ENCODE results near the gene MICALL2. TPM values are rescaled to one million over a fixed set of nuclear protein-coding genes. Genes with fewer than 3 reads are reported as not detected.

MICALL2 gene
- polyA plus RNA-seq, 1 of the 3 experiments (the other 2 are of a cell fraction), result 38.8 TPM

DNA sequence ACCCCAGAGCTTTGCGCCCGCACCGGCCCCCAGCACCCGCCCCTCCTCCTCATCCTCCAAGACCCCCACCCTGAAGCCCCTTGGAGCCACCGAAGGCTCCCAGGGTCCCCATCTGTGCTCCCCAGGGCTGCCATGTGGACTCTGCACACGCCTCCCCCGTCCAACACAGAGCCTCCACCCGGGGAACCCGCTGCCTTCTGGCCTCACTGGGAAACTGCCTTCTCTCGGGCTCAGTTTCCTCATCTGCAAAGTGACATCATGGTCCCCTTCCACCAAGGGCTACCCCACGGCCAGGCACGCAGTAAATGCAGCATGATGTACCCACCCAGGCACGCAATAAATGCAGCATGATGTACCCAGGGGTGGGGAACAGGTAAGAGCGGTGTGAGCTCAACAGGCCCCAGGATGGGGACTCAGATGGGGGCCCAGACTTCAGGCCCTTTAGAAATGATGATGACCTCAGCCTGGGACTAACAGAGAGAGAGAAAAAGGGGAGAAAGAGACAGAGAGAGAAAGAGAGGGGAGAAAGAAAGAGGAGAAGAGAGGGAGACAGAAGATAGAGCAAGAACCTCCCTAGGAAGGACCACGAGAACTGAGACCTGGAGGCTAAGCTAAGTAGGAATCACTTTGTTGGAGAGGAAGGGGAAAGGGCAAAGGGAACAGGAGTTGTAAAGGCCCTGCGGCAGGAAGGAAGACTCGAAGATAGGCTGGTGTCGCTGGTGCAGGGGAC, 2.5 kb upstream of the MICALL2 start:
- Histone ChIP-seq H3K4me3 (ENCODE audit: low read depth in 2 of 2, low read length in 1 of 2) (no peak overlapping the region), H4K20me1 (ENCODE audit: insufficient read depth) (peaks cover 18% of the 10 kb centered on the region), H3K9ac (no peak overlapping the region), H3K9me2 (no peaks in the 10 kb centered on the region), H3F3A (replicated peaks; ENCODE audit: insufficient read depth) (peaks cover 23% of the 10 kb centered on the region), H3K36me3 (replicated peaks in 1 of 2; ENCODE audit: control insufficient read depth in 1 of 2, insufficient read depth in 2 of 2, low read length in 1 of 2) (no peaks in the 10 kb centered on the region), H3K9me3 (no peaks in the 10 kb centered on the region), H3K79me2 (ENCODE audit: insufficient read depth) (peaks cover 23% of the 10 kb centered on the region), H2AFZ (ENCODE audit: low read depth) (no peak overlapping the region), H3K27me3 (ENCODE audit: insufficient read depth) (no peaks in the 10 kb centered on the region), H3K4me1 (ENCODE audit: control insufficient read depth in 1 of 2, insufficient read depth in 2 of 2, low read depth in 1 of 2, low read length in 1 of 2) (peaks cover 17 to 44% of the 10 kb centered on the region in 2 experiments; a peak in 3 of 4 replicates), H3K27ac (ENCODE audit: low read depth in 2 of 2, low read length in 1 of 2) (no peak overlapping the region), H3K4me2 (no peak overlapping the region)
- WGBS (ENCODE audit: low lambda C conversion rate), result 87% methylated on average over 18 of the region's 18 CpGs
- ChIA-PET CTCF (interaction anchor here (2.1 to 9.2 kb wide), 3 partner anchors 12 to 38 kb away, joined by 5 to 108 read pairs (median 9); no protein-coding TSS in a partner anchor), POLR2A (no interaction called here)
- no peak for TF ChIP-seq TEAD4 (IDR thresholded peaks at IDR 0.05; ENCODE audit: borderline replicate concordance, insufficient read depth)
- no peak for TF ChIP-seq EP300 (IDR thresholded peaks at IDR 0.05; ENCODE audit: borderline replicate concordance in 1 of 2, low read depth in 1 of 2, low read length in 1 of 2)
- TF ChIP-seq JUND (IDR thresholded peaks at IDR 0.05), result no peak
- TF ChIP-seq RAD21 (IDR thresholded peaks at IDR 0.05; ENCODE audit: low read length), result no peak
- no peak for TF ChIP-seq TCF12 (IDR thresholded peaks at IDR 0.05)
- TF ChIP-seq EZH2phosphoT487 (IDR thresholded peaks at IDR 0.05; ENCODE audit: borderline replicate concordance, low read depth), result no peak
- TF ChIP-seq, protein P1, sequence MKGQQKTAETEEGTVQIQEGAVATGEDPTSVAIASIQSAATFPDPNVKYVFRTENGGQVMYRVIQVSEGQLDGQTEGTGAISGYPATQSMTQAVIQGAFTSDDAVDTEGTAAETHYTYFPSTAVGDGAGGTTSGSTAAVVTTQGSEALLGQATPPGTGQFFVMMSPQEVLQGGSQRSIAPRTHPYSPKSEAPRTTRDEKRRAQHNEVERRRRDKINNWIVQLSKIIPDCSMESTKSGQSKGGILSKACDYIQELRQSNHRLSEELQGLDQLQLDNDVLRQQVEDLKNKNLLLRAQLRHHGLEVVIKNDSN (IDR thresholded peaks at IDR 0.05; ENCODE audit: borderline replicate concordance, low read depth), result no peak
- no peak for TF ChIP-seq FOSL2 (IDR thresholded peaks at IDR 0.05; ENCODE audit: borderline replicate concordance, low read depth)
- no peak for TF ChIP-seq NRF1 (IDR thresholded peaks at IDR 0.05; ENCODE audit: low read depth, low read length)
- no peak for TF ChIP-seq YY1 (IDR thresholded peaks at IDR 0.05; ENCODE audit: low read depth)
- TF ChIP-seq, protein P2, sequence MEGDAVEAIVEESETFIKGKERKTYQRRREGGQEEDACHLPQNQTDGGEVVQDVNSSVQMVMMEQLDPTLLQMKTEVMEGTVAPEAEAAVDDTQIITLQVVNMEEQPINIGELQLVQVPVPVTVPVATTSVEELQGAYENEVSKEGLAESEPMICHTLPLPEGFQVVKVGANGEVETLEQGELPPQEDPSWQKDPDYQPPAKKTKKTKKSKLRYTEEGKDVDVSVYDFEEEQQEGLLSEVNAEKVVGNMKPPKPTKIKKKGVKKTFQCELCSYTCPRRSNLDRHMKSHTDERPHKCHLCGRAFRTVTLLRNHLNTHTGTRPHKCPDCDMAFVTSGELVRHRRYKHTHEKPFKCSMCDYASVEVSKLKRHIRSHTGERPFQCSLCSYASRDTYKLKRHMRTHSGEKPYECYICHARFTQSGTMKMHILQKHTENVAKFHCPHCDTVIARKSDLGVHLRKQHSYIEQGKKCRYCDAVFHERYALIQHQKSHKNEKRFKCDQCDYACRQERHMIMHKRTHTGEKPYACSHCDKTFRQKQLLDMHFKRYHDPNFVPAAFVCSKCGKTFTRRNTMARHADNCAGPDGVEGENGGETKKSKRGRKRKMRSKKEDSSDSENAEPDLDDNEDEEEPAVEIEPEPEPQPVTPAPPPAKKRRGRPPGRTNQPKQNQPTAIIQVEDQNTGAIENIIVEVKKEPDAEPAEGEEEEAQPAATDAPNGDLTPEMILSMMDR (IDR thresholded peaks at IDR 0.05), result no peak
- no peak for TF ChIP-seq SMC3 (IDR thresholded peaks at IDR 0.05; ENCODE audit: low read depth, low read length)
- TF ChIP-seq, protein P3, sequence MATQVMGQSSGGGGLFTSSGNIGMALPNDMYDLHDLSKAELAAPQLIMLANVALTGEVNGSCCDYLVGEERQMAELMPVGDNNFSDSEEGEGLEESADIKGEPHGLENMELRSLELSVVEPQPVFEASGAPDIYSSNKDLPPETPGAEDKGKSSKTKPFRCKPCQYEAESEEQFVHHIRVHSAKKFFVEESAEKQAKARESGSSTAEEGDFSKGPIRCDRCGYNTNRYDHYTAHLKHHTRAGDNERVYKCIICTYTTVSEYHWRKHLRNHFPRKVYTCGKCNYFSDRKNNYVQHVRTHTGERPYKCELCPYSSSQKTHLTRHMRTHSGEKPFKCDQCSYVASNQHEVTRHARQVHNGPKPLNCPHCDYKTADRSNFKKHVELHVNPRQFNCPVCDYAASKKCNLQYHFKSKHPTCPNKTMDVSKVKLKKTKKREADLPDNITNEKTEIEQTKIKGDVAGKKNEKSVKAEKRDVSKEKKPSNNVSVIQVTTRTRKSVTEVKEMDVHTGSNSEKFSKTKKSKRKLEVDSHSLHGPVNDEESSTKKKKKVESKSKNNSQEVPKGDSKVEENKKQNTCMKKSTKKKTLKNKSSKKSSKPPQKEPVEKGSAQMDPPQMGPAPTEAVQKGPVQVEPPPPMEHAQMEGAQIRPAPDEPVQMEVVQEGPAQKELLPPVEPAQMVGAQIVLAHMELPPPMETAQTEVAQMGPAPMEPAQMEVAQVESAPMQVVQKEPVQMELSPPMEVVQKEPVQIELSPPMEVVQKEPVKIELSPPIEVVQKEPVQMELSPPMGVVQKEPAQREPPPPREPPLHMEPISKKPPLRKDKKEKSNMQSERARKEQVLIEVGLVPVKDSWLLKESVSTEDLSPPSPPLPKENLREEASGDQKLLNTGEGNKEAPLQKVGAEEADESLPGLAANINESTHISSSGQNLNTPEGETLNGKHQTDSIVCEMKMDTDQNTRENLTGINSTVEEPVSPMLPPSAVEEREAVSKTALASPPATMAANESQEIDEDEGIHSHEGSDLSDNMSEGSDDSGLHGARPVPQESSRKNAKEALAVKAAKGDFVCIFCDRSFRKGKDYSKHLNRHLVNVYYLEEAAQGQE (IDR thresholded peaks at IDR 0.05; ENCODE audit: low read depth, low read length), result no peak
- TF ChIP-seq GATA2 (CRISPR knock-in tag; IDR thresholded peaks at IDR 0.05), result no peak
- TF ChIP-seq NFIC (IDR thresholded peaks at IDR 0.05; ENCODE audit: borderline replicate concordance), result no peak
- no peak for TF ChIP-seq ELF1 (IDR thresholded peaks at IDR 0.05)
- TF ChIP-seq, protein P4, sequence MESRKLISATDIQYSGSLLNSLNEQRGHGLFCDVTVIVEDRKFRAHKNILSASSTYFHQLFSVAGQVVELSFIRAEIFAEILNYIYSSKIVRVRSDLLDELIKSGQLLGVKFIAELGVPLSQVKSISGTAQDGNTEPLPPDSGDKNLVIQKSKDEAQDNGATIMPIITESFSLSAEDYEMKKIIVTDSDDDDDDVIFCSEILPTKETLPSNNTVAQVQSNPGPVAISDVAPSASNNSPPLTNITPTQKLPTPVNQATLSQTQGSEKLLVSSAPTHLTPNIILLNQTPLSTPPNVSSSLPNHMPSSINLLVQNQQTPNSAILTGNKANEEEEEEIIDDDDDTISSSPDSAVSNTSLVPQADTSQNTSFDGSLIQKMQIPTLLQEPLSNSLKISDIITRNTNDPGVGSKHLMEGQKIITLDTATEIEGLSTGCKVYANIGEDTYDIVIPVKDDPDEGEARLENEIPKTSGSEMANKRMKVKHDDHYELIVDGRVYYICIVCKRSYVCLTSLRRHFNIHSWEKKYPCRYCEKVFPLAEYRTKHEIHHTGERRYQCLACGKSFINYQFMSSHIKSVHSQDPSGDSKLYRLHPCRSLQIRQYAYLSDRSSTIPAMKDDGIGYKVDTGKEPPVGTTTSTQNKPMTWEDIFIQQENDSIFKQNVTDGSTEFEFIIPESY (IDR thresholded peaks at IDR 0.05; ENCODE audit: borderline replicate concordance, low read depth), result no peak
- DNase-seq, result no peak

All from SK-N-SH (cell line).